NK-92 treated with Interleukin-12 subunit alpha and Interleukin-12 subunit beta, amount 100 ng/mL, for 24 hours (cell line): Measurements from ENCODE around the gene LDHB.
"Not testable (repeated sequence)": the region's sequence is repeated elsewhere in the genome, so short reads cannot be mapped to it uniquely, and the experiment has no call there.

Experiments
- DNase-seq: peaks from one replicate; lab custom pipeline; 2025; lab: John Stamatoyannopoulos, UW

The LDHB gene

DNA sequence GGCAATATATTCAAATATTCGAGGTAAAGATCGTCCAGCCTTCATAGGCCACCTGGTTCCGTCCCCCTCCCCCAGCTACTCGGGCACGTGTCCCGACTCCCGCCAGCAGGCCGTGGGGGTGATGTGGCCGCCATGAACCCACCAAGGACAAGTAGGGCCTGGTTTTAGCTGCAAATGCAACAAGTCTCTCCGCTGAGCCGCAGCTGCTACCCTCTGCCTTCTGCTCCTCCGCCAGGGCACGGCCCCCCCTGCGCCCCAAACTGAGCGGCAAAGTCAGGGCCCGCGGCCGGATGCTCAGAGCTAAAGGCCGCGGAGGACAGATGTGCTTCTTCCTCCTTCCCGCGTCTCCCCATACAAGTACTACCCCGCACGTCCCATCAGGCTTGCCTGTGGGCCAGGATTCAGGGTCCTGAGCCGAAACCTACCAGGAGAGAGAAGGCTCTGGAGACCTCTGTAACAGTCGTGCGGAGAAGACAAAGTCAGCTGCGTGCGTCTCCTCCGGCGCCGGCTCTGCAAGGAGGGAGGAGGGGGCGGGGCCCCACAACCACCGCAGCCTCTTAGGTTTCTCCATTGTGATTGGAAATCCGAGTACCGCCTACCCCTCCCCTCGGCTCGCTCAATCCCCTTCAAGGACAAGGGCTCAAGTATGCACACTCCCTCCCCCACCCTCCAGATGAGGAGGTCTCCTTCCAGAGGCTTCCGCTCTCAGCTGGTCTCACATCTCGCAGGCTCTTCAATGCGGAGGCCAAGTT, at the start of gene LDHB:
Gene LDHB, minus strand, starts transcription at position 517 of the 752 bp plus-strand sequence. CDS start 3,171 bp downstream, outside the sequence.
- DNase-seq, result peak; percentile 69

DNA sequence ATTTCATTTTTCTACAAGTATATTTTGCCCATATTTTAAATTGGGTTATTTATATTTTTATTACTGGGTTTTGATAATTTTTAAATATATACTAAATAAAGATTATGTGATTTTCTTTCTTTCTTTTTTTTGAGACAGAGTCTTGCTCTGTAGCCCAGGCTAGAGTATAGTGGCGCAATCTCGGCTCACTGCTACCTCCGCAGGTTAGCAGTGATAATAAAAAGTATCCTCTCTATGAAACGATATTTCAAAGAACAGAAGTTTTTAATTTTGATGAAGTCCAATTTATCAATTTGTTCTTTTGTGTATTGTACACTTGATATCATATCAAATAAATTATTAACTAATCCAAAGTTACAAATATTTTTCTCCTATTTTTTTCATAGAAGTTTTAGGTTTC, 47.2 kb upstream of the LDHB start:
- DNase-seq, result no peak

DNA sequence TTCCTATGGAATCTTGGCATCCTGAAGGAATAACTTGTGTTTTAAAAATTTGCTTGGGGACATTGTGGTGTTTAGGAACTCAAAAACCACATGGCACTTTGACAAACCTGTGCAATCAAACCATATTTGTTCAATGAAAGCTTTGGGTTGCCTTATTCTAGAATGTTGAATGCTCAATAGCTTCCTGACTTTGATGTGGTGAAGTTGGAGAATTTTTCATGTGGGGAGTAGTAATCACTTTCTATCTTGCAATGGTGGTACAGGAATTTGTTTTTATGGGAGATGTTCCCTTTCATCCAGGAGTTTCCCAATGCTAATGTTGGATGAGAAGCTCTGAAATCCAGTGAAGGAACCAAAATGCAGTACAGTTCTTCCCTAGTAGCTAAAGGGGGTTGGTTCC, 42.2 kb upstream of the LDHB start:
- no peak for DNase-seq

GRCh38 chr12:21697904-21698630, 40.4 kb upstream of the LDHB start:
- no peak for DNase-seq

DNA sequence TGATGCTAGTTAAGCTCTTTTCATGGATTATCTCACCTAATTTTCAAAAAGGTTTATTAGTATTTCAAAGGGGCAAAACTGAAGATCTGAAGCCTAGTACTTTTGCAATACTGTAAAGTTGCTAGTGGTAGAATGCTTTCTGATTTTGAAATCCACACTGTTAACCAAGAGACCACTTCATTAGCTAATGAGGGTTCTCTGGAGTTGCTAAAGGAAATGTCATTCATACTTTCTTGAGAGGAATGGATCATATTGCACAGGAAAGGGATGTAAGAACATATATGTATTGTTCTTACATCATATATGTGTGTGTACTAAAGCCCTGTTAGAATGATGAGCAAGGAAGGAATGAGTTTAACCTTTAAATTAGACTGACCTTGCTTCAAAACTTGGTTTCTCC, 39.0 kb upstream of the LDHB start:
- no peak for DNase-seq

DNA sequence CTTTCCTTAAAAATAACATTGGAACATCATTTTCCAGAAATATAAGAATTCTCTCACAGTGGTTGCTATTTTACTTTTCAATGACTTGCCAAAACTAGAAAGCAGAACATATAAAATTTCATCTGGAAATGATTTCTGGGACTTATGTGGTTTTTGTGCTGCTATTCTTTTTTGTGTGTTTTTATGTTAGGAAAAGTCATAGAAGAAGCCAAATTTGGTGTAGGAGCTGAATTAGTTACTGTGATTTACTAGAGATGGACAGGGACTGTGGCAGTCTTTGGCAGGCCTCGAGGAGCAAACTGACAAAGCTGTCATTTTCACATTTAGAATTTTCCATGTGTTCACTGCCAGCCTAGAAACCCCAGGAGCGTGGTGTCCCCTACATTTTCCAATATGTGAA, 38.3 kb upstream of the LDHB start:
- DNase-seq, result no peak

- DNase-seq, result no peak
These were observed 37.0 kb upstream of the LDHB start for GRCh38 chr12:21694660-21695059.

- DNase-seq, result no peak
These were observed 33.9 kb upstream of the LDHB start for GRCh38 chr12:21691515-21691914.

- no peak for DNase-seq
These were observed 33.2 kb upstream of the LDHB start for GRCh38 chr12:21690704-21691368.

GRCh38 chr12:21683115-21683514, 25.5 kb upstream of the LDHB start:
- no peak for DNase-seq

DNA sequence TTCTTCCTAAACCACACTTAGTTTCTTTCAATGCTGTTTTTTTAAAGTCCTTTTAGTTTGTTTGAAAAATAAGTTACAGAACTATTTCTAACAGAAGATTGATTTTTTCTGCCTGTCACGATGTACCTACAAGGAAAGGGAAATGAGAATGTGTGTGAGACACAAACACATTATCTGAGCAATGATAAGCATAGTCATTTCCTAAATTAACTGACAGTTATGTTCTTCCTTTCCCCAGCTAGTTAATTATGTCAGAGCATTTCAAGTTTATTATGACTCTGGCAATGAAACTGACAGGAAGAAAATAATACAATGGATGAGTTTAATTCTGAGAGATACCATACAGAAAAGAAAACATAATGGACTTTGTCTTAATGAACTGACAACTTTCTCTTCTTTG, 21.3 kb upstream of the LDHB start:
- DNase-seq, result no peak

GRCh38 chr12:21677622-21678277, 20.1 kb upstream of the LDHB start:
- DNase-seq, result no peak

DNA sequence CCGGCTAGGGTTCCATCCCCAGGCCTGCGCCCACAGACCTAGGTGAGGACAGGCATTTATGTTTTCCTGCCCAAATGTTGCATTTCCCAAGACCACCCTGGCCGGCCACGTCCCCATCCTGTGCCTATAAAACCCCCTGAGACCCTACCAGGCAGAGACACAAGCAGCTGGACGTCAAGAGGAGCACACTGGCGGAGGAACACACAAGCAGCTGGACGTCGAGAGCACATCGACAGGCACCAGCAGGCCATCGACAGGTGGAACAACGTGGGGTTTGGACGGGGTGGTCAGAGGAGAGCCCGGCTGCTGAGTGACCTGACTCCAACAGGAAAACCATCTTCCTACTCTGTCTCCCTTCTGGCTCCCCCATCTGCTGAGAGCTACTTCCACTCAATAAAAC, 19.6 kb upstream of the LDHB start:
- DNase-seq, result no peak

DNA sequence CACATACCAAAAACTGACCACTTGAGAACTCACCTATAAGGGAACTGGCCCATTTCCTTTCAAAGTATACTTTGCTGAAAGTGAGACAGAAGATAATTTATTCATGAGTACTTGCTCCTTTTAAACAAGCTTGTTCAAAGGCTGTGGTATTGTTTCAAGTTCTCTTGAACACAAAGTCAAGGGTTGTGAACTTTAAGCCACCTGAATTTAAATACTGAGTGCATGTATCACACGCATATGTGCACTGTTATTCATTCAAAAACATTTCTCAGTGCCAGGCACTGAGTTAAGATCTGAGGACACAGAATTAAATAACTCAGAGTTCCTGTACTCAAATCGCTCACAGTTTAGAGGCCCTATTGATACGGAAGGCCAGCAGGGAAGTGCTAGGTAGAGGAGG, 19.1 kb upstream of the LDHB start:
- no peak for DNase-seq

GRCh38 chr12:21675641-21676040, 18.0 kb upstream of the LDHB start:
- no peak for DNase-seq

DNA sequence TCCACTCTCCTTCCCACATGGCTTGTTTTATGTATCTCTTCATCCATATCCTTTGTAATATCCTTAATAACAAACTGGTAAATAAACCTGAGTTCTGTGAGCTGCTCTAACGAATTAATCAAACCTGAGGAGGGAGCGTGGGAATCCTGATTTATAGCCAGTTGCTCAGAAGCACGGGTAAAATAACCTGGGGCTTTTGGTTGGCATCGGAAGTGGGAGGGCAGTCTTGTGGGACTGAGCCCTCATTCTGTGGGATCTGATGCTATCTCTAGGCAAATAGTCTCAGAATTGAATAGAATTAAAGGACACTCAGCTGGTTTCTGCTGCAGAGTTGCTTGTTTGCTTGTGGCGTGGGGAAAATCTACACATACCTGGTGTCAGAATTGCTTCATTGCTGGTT, 17.5 kb upstream of the LDHB start:
- DNase-seq, result no peak

DNA sequence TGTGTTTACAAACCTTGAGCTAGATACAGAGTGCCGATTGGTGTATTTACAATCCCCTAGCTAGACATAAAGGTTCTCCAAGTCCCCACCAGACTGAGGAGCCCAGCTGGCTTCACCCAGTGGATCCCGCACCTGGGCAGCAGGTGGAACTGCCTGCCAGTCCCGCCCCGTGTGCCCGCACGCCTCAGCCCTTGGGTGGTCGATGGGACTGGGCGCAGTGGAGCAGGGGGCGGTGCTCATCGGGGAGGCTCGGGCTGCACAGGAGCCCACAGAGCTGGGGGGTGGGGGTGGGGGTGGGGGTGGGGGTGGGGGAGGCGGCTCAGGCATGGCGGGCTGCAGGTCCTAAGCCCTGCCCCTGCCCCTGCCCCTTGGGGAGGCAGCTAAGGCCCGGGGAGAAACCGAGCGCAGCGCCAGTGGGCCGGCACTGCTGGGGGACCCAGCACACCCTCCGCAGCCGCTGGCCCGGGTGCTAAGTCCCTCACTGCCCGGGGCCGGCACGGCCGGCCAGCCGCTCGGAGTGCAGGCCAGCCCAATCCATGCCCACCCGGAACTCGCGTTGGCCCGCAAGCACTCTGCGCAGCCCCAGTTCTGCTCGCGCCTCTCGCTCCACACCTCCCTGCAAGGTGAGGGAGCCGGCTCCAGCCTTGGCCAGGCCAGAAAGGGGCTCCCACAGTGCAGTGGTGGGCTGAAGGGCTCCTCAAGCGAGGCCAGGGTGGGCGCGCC, 16.3 kb upstream of the LDHB start:
- not testable (repeated sequence) for DNase-seq

DNA sequence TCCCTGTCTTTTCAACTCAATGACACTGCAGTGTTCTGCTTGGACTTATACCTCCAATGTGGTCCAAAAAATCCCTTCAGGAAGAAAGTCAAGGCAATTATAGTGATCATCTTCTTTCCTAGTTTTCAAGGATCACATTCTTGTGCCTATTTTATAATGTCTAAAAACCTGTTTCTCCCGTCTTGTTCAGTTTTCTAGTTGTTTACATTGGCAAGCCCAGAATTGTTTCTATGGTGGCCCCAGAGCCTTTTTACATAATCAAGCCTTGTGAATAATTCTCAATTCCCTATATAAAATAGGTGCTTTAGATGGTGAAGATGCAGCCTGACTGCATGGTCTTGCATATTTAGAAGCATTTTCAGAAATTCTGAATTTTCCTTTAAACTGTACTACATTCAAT, 14.5 kb upstream of the LDHB start:
- no peak for DNase-seq

DNA sequence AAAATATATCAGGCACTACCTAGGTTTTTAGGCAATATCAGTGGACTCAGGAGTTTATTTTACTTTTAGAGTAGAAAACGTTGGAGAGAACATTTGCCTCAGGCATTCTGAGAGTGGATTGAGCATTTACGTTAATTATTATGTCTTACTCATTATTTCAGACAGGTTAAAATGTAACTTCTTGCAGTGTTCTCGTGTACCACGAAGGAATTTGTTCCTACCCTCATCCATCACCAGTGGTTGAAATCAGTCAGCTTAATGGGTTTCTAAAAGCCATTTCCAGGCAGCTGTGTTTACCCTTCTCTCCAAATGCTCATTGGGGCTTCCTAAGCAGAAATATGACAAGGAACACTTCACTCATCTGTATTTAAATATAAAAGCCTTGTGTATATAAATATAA, 9.1 kb upstream of the LDHB start:
- no peak for DNase-seq

- DNase-seq, result no peak
These were observed 8.2 kb upstream of the LDHB start for GRCh38 chr12:21665816-21666215.

DNA sequence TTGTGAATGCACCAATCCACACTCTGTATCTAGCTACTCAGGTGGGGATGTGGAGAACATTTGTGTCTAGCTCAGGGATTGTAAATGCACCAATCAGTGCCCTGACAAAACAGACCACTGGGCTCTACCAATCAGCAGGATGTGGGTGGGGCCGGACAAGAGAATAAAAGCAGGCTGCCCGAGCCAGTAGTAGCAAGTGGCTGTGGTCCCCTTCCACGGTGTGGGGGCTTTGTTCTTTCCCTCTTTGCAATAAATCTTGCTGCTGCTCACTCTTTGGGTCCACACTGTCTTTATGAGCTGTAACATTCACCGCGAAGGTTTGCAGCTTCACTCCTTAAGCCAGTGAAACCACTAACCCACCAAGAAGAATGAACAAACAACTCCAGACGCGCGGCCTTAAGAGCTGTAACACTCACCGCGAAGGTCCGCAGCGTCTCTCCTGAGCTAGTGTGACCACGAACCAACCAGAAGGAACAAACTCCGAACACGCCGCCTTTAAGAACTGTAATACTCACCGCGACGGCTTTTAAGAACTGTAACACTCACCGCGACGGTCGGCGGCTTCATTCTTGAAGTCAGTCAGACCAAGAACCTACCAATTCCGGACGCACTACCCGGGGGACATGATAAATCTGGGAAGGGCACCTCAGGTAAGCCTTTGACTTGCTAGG, 4.6 kb upstream of the LDHB start:
- DNase-seq, result no peak
